Stomach (tissue), 9 donors: ENCODE data around the gene B4GALNT1. TPM values are rescaled to one million over a fixed set of nuclear protein-coding genes. Genes with fewer than 3 reads are reported as not detected.
"Not testable (repeated sequence)": the region's sequence is repeated elsewhere in the genome, so short reads cannot be mapped to it uniquely, and the experiment has no call there.

Experiments
- DNase-seq, 2 donors: peaks; one replicate each; pipeline versions ENCODE4 v3.0.0 to v3.0.0-alpha.2; 2013 to 2019
- H3K27ac ChIP-seq, 5 donors: fragments of 200-600 bp in 4 of 5; sonication (generic) in 4 of 5; one replicate each; pipeline ENCODE4 v1.5.1; 2013 to 2019; ENCODE audit warnings: mild to moderate bottlenecking in 1 of 5, moderate library complexity in 1 of 5
- H3K27me3 ChIP-seq, 3 donors: fragments of 200-600 bp; sonication (generic); one replicate each; pipeline ENCODE4 v1.5.1; 2017 to 2019; ENCODE audit warnings: mixed run types in 1 of 3
- H3K36me3 ChIP-seq, 4 donors: fragments of 200-600 bp; sonication (generic); 1 replicate in 3 of 4; 2 replicates in 1 of 4; pipeline ENCODE4 v1.5.1; 2016 to 2019
- H3K4me1 ChIP-seq, 4 donors: fragments of 200-600 bp; sonication (generic); one replicate each; pipeline ENCODE4 v1.5.1; 2016 to 2019
- H3K4me3 ChIP-seq, 4 donors: fragments of 200-600 bp; sonication (generic) in 3 of 4; one replicate each; pipeline ENCODE4 v1.5.1; 2016 to 2019; ENCODE audit warnings: mild to moderate bottlenecking in 1 of 4
- H3K9me3 ChIP-seq, 4 donors: fragments of 200-600 bp; sonication (generic); one replicate each; pipeline ENCODE4 v1.5.1; 2016 to 2019
- EP300 ChIP-seq: sonication (generic); formaldehyde crosslinking; IDR thresholded peaks from one replicate; pipeline ENCODE4 v1.6.1; 2017; ENCODE audit warnings: antibody characterized with exemption
- POLR2A ChIP-seq, 4 donors: fragments of 450-650 bp; IDR thresholded peaks; one replicate each; pipeline ENCODE4 v1.6.1; 2016; ENCODE audit warnings: antibody characterized with exemption in 4 of 4, control low read depth in 2 of 4, mild to moderate bottlenecking in 1 of 4, moderate library complexity in 1 of 4
- POLR2AphosphoS5 ChIP-seq, 3 donors: sonication (generic); formaldehyde crosslinking; IDR thresholded peaks; one replicate each; pipeline ENCODE4 v1.6.1; 2016; ENCODE audit warnings: antibody characterized with exemption in 3 of 3
- WGBS, 5 donors: extraction: QIAGEN DNeasy Blood & Tissue Kit in 3 of 5; methylation state at CpG; one replicate each; pipeline versions ENCODE4 v1.1.5 to v1.1.7; 2013 to 2018; 5-methylcytosine and 5-hydroxymethylcytosine counted together
- intact Hi-C: fragments of 100-400 bp; cut with DNase I; formaldehyde crosslinking; loops from one replicate; pipeline ENCODE4 v1.15.1; 2023; ENCODE audit warnings: low total_unique reads
- polyA plus RNA-seq, 3 donors: library from polyadenylated mRNA; stranded (reverse); fragments of 200-250 nt; gene quantifications; one replicate each; pipeline ENCODE4 v1.2.3, GENCODE V29; 2013
- total RNA-seq, 5 donors: library from RNA; depleted of rRNA; stranded (reverse); fragments of >200 nt; gene quantifications; one replicate each; pipeline versions ENCODE4 v1.1.0 to v1.2.3, GENCODE V29; 2014 to 2016
- TF ChIP-seq, protein P1 (sequence below), 7 experiments: fragments of 450-650 bp in 4 of 7; fragments of 200-600 bp in 3 of 7; sonication (generic) in 3 of 7; IDR thresholded peaks; one replicate each; pipeline ENCODE4 v1.5.1; 2016 to 2019; ENCODE audit warnings: antibody characterized with exemption in 7 of 7, control low read depth in 2 of 7, mild to moderate bottlenecking in 1 of 7
- donor health status: healthy with polysubstance abuse.
- donor health status: Bipolar disorder and iron deficiency.
- donor health status: healthy.

B4GALNT1 gene
- total and polyA plus RNA-seq, 8 donors = 0.31 to 1.1 (median 0.67) TPM; not detected in 4

DNA sequence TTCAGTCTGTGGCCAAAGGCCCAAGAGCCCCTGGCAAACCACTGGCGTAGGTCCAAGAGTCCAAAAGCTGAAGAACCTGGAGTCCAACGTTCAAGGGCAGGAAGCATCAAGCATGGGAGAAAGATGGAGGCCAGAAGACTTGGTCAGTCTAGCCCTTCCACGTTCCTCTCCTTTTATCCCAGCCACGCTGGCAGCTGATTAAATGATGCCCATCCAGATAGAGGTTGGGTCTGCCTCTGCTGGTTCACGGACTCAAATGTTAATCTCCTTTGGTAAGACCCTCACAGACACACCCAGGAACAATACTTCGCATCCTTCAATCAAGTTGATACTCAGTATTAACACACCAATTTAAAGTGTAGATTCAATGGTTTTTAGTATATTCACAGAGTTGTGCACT, 39.8 kb upstream of the B4GALNT1 start:
- Histone ChIP-seq H3K4me3 (no peak overlapping the region), H3K27ac (no peak overlapping the region), H3K9me3 (no peaks in the 10 kb centered on the region), H3K27me3 (peaks cover 0 to 8% (median 0%) of the 10 kb centered on the region in 3 donors), H3K4me1 (no peaks in the 10 kb centered on the region), H3K36me3 (no peaks in the 10 kb centered on the region)
- TF ChIP-seq EP300 (no peak), POLR2AphosphoS5 (IDR thresholded peaks at IDR 0.05) (no peak), POLR2A (IDR thresholded peaks at IDR 0.05) (no peak)
- TF ChIP-seq, protein P1, sequence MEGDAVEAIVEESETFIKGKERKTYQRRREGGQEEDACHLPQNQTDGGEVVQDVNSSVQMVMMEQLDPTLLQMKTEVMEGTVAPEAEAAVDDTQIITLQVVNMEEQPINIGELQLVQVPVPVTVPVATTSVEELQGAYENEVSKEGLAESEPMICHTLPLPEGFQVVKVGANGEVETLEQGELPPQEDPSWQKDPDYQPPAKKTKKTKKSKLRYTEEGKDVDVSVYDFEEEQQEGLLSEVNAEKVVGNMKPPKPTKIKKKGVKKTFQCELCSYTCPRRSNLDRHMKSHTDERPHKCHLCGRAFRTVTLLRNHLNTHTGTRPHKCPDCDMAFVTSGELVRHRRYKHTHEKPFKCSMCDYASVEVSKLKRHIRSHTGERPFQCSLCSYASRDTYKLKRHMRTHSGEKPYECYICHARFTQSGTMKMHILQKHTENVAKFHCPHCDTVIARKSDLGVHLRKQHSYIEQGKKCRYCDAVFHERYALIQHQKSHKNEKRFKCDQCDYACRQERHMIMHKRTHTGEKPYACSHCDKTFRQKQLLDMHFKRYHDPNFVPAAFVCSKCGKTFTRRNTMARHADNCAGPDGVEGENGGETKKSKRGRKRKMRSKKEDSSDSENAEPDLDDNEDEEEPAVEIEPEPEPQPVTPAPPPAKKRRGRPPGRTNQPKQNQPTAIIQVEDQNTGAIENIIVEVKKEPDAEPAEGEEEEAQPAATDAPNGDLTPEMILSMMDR (IDR thresholded peaks at IDR 0.05) = no peak
- intact Hi-C loops = no loop called here
- 79 to 89% (median 80%) methylated on average over 6 of the region's 6 CpGs for WGBS, 5 donors
- DNase-seq = no peak

GRCh38 chr12:57671811-57672210, 38.8 kb upstream of the B4GALNT1 start:
- 84 to 94% (median 92%) methylated on average over 3 of the region's 3 CpGs for WGBS, 5 donors
- H3K9me3 ChIP-seq, H3K4me1 ChIP-seq, H3K27ac ChIP-seq, DNase-seq, intact Hi-C loops, H3K27me3 ChIP-seq, H3K4me3 ChIP-seq, H3K36me3 ChIP-seq: not testable (repeated sequence)

- H3K9me3 ChIP-seq, DNase-seq, H3K27ac ChIP-seq, H3K4me1 ChIP-seq, H3K36me3 ChIP-seq, intact Hi-C loops, H3K4me3 ChIP-seq, H3K27me3 ChIP-seq: not testable (repeated sequence)
- 82 to 91% (median 87%) methylated on average over 10 of the region's 10 CpGs for WGBS, 5 donors
These were observed 36.7 kb upstream of the B4GALNT1 start for GRCh38 chr12:57669691-57670090.

- no peaks in the 10 kb centered on the region for H3K36me3 ChIP-seq
- intact Hi-C loops = no loop called here
- H3K27ac ChIP-seq = no peak overlapping the region
- no peaks in the 10 kb centered on the region for H3K4me1 ChIP-seq
- H3K9me3 ChIP-seq = no peaks in the 10 kb centered on the region
- H3K4me3 ChIP-seq = no peak overlapping the region
- H3K27me3 ChIP-seq = peaks cover 0 to under 1% (median 0%) of the 10 kb centered on the region in 3 donors
- 71 to 82% (median 79%) methylated on average over 5 of the region's 5 CpGs for WGBS, 5 donors
- TF ChIP-seq, protein P1 (IDR thresholded peaks at IDR 0.05) = no peak
- TF ChIP-seq POLR2A (IDR thresholded peaks at IDR 0.05) = no peak
- no peak for TF ChIP-seq EP300
- no peak for TF ChIP-seq POLR2AphosphoS5 (IDR thresholded peaks at IDR 0.05)
- no peak for DNase-seq
These were observed 33.9 kb upstream of the B4GALNT1 start for GRCh38 chr12:57666897-57667296.

- H3K9me3 ChIP-seq, H3K36me3 ChIP-seq, H3K27ac ChIP-seq, H3K4me1 ChIP-seq, DNase-seq, H3K27me3 ChIP-seq, intact Hi-C loops, H3K4me3 ChIP-seq: not testable (repeated sequence)
- 81 to 95% (median 87%) methylated on average over 15 to 34 of the region's 34 CpGs for WGBS, 5 donors
These were observed 32.2 kb upstream of the B4GALNT1 start for GRCh38 chr12:57665066-57665820.

DNA sequence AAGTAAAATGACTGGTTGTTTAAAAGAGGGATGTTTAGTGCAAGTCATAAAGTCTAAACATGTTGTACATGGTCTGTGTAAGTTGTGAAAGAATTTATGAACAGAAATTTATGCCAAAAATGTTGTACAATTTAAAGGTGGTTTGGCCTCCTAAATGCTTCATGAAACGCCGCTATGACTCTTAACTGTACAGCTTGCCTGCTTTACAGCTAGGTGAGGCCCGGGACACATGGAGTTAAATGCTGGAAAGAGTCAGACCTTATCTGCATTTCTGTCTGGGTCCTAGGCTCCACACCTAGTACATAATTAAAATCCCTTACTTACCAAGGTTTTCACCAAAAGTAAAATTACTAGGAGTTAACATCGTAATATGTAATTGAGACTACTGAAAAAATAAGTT, 28.4 kb upstream of the B4GALNT1 start:
- Histone ChIP-seq H3K4me3 (no peak overlapping the region), H3K4me1 (no peaks in the 10 kb centered on the region), H3K27ac (no peak overlapping the region), H3K9me3 (no peaks in the 10 kb centered on the region), H3K36me3 (no peaks in the 10 kb centered on the region), H3K27me3 (no peaks in the 10 kb centered on the region)
- WGBS, 5 donors = 85 to 92% (median 87%) methylated on average over 4 of the region's 4 CpGs
- intact Hi-C loops = no loop called here
- TF ChIP-seq POLR2A (IDR thresholded peaks at IDR 0.05) = no peak
- TF ChIP-seq EP300 = no peak
- no peak for TF ChIP-seq POLR2AphosphoS5 (IDR thresholded peaks at IDR 0.05)
- TF ChIP-seq, protein P1 (IDR thresholded peaks at IDR 0.05) = no peak
- DNase-seq = no peak
